Measurements from ENCODE around the gene PHF2. TPM values are rescaled to one million over a fixed set of nuclear protein-coding genes. Genes with fewer than 3 reads are reported as not detected.
A peak's percentile ranks its signal among the peaks of the same experiment; 100 is the strongest.

Gene PHF2
- total and polyA plus RNA-seq, 2 experiments from 2014 or later, result 4.3 to 11.8 TPM

GRCh38 chr9:93682155-93682968 lies 106.0 kb downstream of the PHF2 start:
- peaks cover 2% of the 10 kb centered on the region; the same call in 2 of the 3 replicates for H3K36me3 Mint-ChIP-seq (ENCODE audit: low read depth)
- Histone ChIP-seq H2AFZ (no peak overlapping the region), H3K4me2 (no peak overlapping the region), H3K4me1 (ENCODE audit: insufficient read depth) (no peaks in the 10 kb centered on the region), H3K27me3 (ENCODE audit: insufficient read depth) (no peaks in the 10 kb centered on the region), H3K79me2 (replicated peaks; ENCODE audit: insufficient read depth) (no peaks in the 10 kb centered on the region), H3K27ac (ENCODE audit: low read depth) (no peak overlapping the region), H3K4me3 (no peak overlapping the region), H3K36me3 (ENCODE audit: insufficient read depth) (no peaks in the 10 kb centered on the region), H4K20me1 (replicated peaks; ENCODE audit: insufficient read depth) (no peaks in the 10 kb centered on the region), H3K9me2 (ENCODE audit: insufficient read depth) (no peaks in the 10 kb centered on the region), H3F3A (replicated peaks; ENCODE audit: low read depth) (no peaks in the 10 kb centered on the region)
- ATAC-seq (peak; percentile 78), DNase-seq (ENCODE audit: low spot score) (peak; percentile 92)
- no peak overlapping the region for H3K27ac Mint-ChIP-seq
- H3K9me3 Mint-ChIP-seq, result peaks cover 5% of the 10 kb centered on the region; the same call in 2 of the 3 replicates
- TF ChIP-seq REST (IDR thresholded peaks at IDR 0.05; ENCODE audit: unreplicated experiment) (no peak), JUNB (IDR thresholded peaks at IDR 0.05; ENCODE audit: unreplicated experiment) (no peak), STAT1 (IDR thresholded peaks at IDR 0.05; ENCODE audit: unreplicated experiment) (no peak), ZNF462 (CRISPR knock-in tag; IDR thresholded peaks at IDR 0.05) (no peak), CREB1 (CRISPR knock-in tag; IDR thresholded peaks at IDR 0.05; ENCODE audit: low read depth) (no peak), CTCF (conservative IDR thresholded peaks at IDR 0.05; ENCODE audit: low read depth in 2 of 2) (peak; percentile 84 to 89), EZH2phosphoT487 (IDR thresholded peaks at IDR 0.05; ENCODE audit: unreplicated experiment) (no peak), ETS1 (IDR thresholded peaks at IDR 0.05) (no peak)
- H3K27me3 Mint-ChIP-seq (ENCODE audit: insufficient read depth, low read depth, poor library complexity), result peaks cover 4% of the 10 kb centered on the region
- peaks cover 3% of the 10 kb centered on the region for H3K4me1 Mint-ChIP-seq
- no peak overlapping the region for H3K4me3 Mint-ChIP-seq
